Muscle layer of colon (tissue), 2 donors: ENCODE results near the gene ADAM30.

Experiments used
- H3K27ac ChIP-seq: one replicate; pipeline ENCODE4 v1.7.0; 2013; ENCODE audit warnings: low read depth, mild to moderate bottlenecking, low read length, moderate library complexity
- H3K27me3 ChIP-seq, 2 donors: one replicate each; pipeline ENCODE4 v1.7.0; 2013; ENCODE audit warnings: low read length in 2 of 2, mild to moderate bottlenecking in 2 of 2; ENCODE audit not compliant: insufficient read depth in 2 of 2, control insufficient read depth in 1 of 2
- H3K36me3 ChIP-seq: one replicate; pipeline ENCODE4 v1.7.0; 2013; ENCODE audit warnings: mild to moderate bottlenecking, low read length; ENCODE audit not compliant: insufficient read depth
- H3K4me1 ChIP-seq: one replicate; pipeline ENCODE4 v1.7.0; 2013; ENCODE audit warnings: mild to moderate bottlenecking, low read length; ENCODE audit not compliant: insufficient read depth
- H3K4me3 ChIP-seq, 2 donors: one replicate each; pipeline ENCODE4 v1.7.0; 2013; ENCODE audit warnings: low read length in 2 of 2, low read depth in 1 of 2, mild to moderate bottlenecking in 1 of 2, moderate library complexity in 1 of 2
- H3K9ac ChIP-seq: one replicate; pipeline ENCODE4 v1.7.0; 2013; ENCODE audit warnings: low read length
- H3K9me3 ChIP-seq: one replicate; pipeline ENCODE4 v1.7.0; 2013; ENCODE audit warnings: mild to moderate bottlenecking, low read length
- donor health status: abdominal sarcoma.
- donor health status: Adenocarcinoma of cecum.

ADAM30 gene

DNA sequence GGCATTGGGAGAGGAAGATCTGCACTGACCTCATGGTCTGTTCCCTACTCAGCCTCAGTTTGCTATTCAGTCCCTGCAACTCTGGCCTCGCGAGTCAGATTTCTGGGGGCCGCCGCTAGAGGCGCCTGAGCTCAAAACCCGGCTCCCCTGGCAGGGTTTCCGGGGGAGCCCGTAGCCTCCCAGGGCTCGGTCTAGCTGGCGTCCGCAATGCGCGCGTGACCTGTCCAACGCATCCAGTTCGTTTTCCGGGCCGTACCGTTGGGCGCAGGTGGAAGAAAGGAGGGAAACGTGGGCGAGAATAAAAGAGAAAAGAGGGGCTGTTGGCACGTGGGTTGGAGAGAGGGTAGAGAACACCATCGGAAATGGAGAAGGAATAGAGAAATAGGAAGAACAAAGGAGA, at the start of gene ADAM30:
Gene ADAM30, minus strand, starts transcription at position 213 of the 400 bp plus-strand sequence. Its CDS starts 179 bp downstream, at position 34.
- Histone ChIP-seq H3K4me1 (no peaks in the 10 kb centered on the region), H3K9me3 (no peaks in the 10 kb centered on the region), H3K4me3 (no peak within 1 kb of the TSS)

DNA sequence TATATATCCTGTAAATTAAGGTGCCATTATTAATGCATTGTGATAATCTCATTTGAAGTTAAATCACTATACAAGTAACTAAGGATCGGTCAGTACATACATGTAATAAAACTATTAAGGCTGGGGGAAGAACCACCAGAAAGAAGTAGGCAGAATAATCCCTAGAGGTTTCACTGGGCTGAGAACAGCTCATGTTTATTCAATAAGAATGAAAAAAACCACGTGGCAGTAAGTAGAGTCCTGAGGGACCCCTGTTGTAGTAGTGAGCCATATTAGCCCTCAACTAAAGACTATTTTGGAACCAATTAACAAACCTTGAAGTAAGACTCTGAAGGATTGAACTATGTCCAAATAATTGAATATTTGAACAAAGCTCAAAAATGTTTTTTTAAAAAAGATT, 46.9 kb upstream of the ADAM30 start:
- Histone ChIP-seq H3K9me3 (no peaks in the 10 kb centered on the region), H3K4me1 (peaks cover 4% of the 10 kb centered on the region), H3K4me3 (no peak overlapping the region), H3K27ac (no peak overlapping the region), H3K27me3 (no peaks in the 10 kb centered on the region), H3K9ac (no peak overlapping the region), H3K36me3 (peaks cover 20% of the 10 kb centered on the region)

More for the DNA sequence above, at the start of gene ADAM30:
- Histone ChIP-seq H3K27ac (no peak within 1 kb of the TSS), H3K36me3 (no peaks in the 10 kb centered on the region), H3K27me3 (no peaks in the 10 kb centered on the region), H3K9ac (no peak within 1 kb of the TSS)

- H3K27me3 ChIP-seq: no peaks in the 10 kb centered on the region
- no peak overlapping the region for H3K27ac ChIP-seq
- H3K36me3 ChIP-seq: peaks cover 37% of the 10 kb centered on the region
- no peak overlapping the region for H3K4me3 ChIP-seq
- H3K9me3 ChIP-seq: no peaks in the 10 kb centered on the region
- peaks cover 4% of the 10 kb centered on the region for H3K4me1 ChIP-seq
- H3K9ac ChIP-seq: no peak overlapping the region
Observed at GRCh38 chr1:119941392-119941791, 45.1 kb upstream of the ADAM30 start.

GRCh38 chr1:119940697-119941096, 44.4 kb upstream of the ADAM30 start:
- Histone ChIP-seq H3K36me3 (peaks cover 44% of the 10 kb centered on the region), H3K27me3 (no peaks in the 10 kb centered on the region), H3K4me3 (no peak overlapping the region), H3K9me3 (no peaks in the 10 kb centered on the region), H3K4me1 (peaks cover 1% of the 10 kb centered on the region), H3K27ac (no peak overlapping the region), H3K9ac (no peak overlapping the region)

GRCh38 chr1:119937198-119937597, 40.9 kb upstream of the ADAM30 start:
- Histone ChIP-seq H3K4me3 (no peak overlapping the region), H3K9me3 (no peaks in the 10 kb centered on the region), H3K4me1 (no peaks in the 10 kb centered on the region), H3K27ac (no peak overlapping the region), H3K36me3 (peaks cover 67% of the 10 kb centered on the region), H3K27me3 (no peaks in the 10 kb centered on the region), H3K9ac (no peak overlapping the region)

DNA sequence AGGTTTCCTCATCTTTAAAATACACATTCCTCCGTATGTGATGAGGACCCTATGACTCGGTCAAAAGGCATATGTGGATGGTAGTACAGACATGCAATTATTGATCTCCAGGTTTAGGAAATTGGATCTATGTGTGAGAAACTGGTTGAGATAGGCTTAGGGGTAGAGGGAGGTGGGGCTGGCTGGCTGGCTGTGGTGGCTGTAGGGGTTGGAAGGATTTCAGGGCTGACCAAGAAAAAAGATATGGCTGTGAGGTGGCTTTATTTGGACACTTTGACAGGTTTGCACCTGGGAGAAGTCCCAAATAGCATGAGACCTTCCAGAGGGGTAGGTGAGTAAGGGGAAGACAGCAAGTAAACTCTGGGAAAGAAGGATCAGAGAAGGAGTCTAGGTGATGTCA, 39.6 kb upstream of the ADAM30 start:
- H3K4me1 ChIP-seq: no peaks in the 10 kb centered on the region
- no peak overlapping the region for H3K4me3 ChIP-seq
- no peaks in the 10 kb centered on the region for H3K9me3 ChIP-seq
- no peak overlapping the region for H3K9ac ChIP-seq
- H3K27me3 ChIP-seq: no peaks in the 10 kb centered on the region
- peaks cover 67% of the 10 kb centered on the region for H3K36me3 ChIP-seq
- H3K27ac ChIP-seq: no peak overlapping the region

DNA sequence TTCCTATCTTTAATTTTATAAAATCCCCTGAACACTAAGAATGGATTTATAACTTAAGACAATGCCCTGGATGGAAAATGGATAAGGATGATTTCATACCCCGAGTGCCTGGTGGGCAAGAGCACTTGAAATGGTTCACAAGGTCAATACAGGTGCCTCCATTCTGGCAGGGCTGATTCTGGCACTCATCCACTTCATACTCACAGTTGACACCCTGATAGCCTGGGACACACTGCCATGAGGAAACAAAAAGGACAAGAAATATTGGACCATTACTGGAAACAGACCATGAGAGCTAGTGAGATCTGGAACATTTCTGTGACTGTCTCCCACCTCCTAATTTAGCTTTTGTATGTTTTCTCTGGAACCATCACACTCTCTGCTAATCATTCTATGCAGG, 39.1 kb upstream of the ADAM30 start:
- H3K4me3 ChIP-seq: no peak overlapping the region
- no peaks in the 10 kb centered on the region for H3K9me3 ChIP-seq
- H3K4me1 ChIP-seq: no peaks in the 10 kb centered on the region
- peaks cover 63% of the 10 kb centered on the region for H3K36me3 ChIP-seq
- no peak overlapping the region for H3K9ac ChIP-seq
- H3K27me3 ChIP-seq: no peaks in the 10 kb centered on the region
- H3K27ac ChIP-seq: no peak overlapping the region

DNA sequence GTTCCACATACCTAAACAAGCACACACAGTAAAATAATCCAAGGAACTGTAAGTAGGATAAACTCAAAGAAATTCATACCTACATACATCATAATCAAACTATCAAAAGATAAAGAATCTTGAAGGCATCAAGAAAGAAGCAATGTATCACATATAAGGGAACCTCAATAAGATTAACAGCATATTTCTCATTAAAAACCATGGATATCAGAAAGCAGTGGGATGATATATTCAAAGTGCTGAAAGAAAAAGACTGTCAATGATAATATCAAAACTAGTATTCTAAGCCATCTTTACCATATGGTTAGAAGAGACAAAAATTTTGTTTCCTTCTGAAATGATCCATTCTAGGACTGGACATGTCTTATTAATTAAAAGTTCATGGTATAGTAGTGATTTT, 37.1 kb upstream of the ADAM30 start:
- H3K36me3 ChIP-seq: peaks cover 60% of the 10 kb centered on the region
- H3K27me3 ChIP-seq: no peaks in the 10 kb centered on the region
- no peak overlapping the region for H3K9ac ChIP-seq
- no peaks in the 10 kb centered on the region for H3K9me3 ChIP-seq
- H3K27ac ChIP-seq: no peak overlapping the region
- no peak overlapping the region for H3K4me3 ChIP-seq
- no peaks in the 10 kb centered on the region for H3K4me1 ChIP-seq

DNA sequence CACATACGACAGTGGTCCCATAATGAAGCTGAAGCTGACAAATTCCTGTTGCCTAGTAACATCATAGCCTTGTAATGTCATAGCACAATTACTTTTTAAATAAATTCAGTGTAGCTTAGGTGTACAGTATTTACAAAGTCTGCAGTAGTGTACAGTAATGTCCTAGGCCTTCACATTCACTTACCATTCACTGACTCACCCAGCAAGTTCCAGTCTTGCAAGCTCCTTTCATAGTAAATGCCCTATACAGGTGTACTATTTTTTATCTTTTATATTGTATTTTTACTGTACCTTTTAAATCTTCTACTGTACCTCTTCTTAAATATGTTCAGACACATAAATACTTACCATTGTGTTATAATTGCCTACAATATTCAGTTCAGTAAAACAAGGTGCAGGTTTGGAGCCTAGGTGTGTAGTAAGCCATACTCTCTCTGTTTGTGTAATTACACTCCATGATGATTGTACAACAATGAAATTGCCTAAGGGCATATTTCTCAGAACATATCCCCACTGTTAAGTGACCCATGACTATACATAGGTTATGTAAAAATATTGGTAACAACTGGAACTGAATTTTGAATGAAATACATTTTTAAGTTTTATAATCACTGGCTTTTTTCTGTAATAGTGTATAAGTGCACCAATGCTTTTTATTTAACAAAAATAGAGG, 33.5 kb upstream of the ADAM30 start:
- H3K36me3 ChIP-seq: peaks cover 64% of the 10 kb centered on the region
- H3K27me3 ChIP-seq: no peaks in the 10 kb centered on the region
- no peaks in the 10 kb centered on the region for H3K9me3 ChIP-seq
- H3K9ac ChIP-seq: no peak overlapping the region
- no peak overlapping the region for H3K27ac ChIP-seq
- no peak overlapping the region for H3K4me3 ChIP-seq
- H3K4me1 ChIP-seq: no peaks in the 10 kb centered on the region

DNA sequence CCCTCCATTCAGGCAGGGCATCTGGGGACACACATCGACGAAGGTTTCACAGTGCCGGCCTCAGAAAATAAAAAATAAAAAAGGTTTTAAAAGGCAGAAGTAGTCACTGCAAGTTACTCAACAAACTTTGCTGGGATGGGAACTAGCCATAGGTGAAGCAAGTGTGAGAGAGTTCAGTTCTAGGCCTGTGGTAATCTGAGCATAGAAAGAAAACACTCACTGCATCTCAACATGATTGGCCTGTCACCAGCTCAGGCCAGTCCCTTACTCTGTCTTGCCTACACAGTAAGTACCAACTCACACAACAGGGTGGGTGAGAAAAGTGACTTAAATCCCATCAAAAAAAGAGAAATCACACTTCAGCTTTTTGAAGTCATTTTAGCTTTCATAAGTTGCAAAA, 30.2 kb upstream of the ADAM30 start:
- no peak overlapping the region for H3K27ac ChIP-seq

GRCh38 chr1:119924948-119925898, 28.9 kb upstream of the ADAM30 start:
- Histone ChIP-seq H3K27ac (no peak overlapping the region), H3K4me1 (no peaks in the 10 kb centered on the region), H3K9ac (no peak overlapping the region), H3K4me3 (no peak overlapping the region), H3K27me3 (no peaks in the 10 kb centered on the region), H3K9me3 (no peaks in the 10 kb centered on the region), H3K36me3 (peaks cover 93% of the 10 kb centered on the region)

More for the DNA sequence above, 30.2 kb upstream of the ADAM30 start:
- no peaks in the 10 kb centered on the region for H3K9me3 ChIP-seq
- no peak overlapping the region for H3K9ac ChIP-seq
- no peaks in the 10 kb centered on the region for H3K27me3 ChIP-seq
- no peak overlapping the region for H3K4me3 ChIP-seq
- H3K36me3 ChIP-seq: peaks cover 80% of the 10 kb centered on the region
- no peaks in the 10 kb centered on the region for H3K4me1 ChIP-seq
